ENCODE data around the gene AKT1S1.
"Not testable (repeated sequence)": the region's sequence is repeated elsewhere in the genome, so short reads cannot be mapped to it uniquely, and the experiment has no call there.

AKT1S1 gene

GRCh38 chr19:49833599-49833998 is 43.6 kb downstream of the AKT1S1 start:
- no peak for DNase-seq

- DNase-seq, result no peak
Observed at GRCh38 chr19:49832556-49832955, 44.6 kb downstream of the AKT1S1 start.

GRCh38 chr19:49831592-49831991 is 45.6 kb downstream of the AKT1S1 start:
- no peak for DNase-seq

DNA sequence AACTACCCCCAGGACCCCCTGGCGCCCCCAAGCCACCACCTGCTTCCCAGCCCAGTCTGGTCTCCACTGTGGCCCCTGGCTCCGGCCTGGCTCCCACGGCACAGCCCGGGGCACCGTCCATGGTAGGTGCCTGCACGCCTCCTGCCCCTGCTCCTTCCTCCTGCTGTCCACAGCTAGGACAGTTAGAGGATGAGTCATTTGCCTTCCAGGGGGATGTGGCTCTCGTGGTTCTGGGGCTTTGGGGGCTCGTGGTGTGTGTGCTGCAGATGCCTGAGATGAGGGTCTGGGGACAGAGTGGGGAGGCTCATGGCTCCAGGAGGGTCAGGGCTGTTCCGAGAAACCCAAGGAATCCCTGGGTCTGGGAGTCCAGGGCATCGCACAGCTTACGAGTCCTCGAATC is 46.4 kb downstream of the AKT1S1 start:
- DNase-seq, result no peak

DNA sequence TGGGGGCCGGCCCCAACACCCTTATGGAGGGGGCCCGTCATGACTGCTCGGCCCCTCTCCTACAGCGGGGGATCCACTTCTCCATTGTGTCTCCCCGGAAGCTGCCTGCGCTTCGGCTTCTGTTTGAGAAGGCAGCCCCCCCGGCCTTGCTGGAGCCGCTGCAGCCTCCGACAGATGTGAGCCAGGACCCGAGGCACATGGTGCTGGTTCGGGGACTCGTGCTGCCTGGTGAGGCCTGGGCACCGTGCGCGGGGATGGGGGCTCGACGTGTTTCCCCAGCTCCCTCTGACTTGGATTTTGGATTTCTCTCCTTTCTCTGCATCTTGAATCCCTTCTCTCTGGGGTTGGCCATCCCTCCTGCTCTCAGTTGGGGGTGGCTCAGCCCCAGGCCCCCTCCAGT is 47.4 kb downstream of the AKT1S1 start:
- DNase-seq, result no peak

DNA sequence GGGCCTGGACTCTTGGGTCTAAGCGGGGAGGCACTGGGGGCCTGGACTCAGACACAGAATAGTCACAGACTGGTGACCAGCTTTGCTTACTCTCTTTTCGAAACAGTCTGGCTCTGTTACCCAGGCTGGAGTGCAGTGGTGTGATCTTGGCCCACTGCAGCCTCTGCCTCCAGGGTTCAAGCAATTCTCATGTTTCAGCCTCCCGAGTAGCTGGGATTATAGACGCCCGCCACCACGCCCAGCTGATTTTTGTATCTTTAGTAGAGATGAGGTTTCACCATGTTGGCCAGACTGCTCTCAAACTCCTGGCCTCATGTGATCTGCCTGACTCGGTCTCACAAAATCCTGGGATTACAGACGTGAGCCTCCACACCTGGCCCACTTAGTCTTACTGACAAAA is 48.0 kb downstream of the AKT1S1 start:
- DNase-seq, result no peak

GRCh38 chr19:49827034-49827433 is 50.1 kb downstream of the AKT1S1 start:
- DNase-seq, result no peak

DNA sequence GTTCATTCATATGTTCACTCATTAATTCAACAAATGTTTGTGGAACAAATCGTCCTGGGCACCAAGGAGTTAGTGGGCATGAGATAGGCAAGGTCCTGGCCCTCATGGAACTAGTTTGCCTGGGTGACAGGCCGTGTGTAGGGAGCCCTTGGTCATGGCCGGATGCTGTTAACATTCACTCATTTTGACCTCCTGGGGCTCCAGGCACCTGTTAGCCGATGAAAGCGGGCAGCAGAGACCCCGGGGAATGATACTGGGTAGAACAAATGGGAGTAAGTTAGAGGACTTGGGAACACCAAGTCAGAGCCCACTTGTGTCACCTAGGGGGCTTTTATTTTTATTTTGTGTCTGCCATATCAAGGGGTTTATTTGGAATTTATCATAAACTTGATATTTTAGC is 52.5 kb downstream of the AKT1S1 start:
- DNase-seq, result no peak

- DNase-seq, result no peak
Observed at GRCh38 chr19:49823472-49823871, 53.7 kb downstream of the AKT1S1 start.

DNA sequence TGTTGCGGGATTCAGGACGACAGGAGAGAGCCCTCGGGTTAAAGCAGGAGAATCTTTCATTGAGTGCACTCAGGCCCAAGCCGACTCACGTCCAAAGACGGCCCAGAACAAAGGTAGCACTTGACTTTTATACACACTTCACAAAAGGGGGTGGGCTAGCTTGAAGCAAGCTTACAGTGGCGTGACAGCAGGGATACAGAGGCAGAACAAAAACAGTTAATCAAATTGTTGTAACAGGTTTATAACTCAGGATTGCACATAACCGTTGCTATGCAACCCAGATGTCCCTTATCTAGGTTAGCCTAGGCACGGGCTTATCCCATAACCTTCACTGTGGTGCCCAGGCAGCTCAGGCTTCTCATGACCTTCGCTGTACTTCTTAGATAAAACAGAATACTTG is 57.0 kb downstream of the AKT1S1 start:
- no peak for DNase-seq

GRCh38 chr19:49819452-49820115 is 57.6 kb downstream of the AKT1S1 start:
- DNase-seq, result not testable (repeated sequence)

Data from cerebellar nuclear complex (tissue), 1 donor.